ENCODE data around the gene CCDC3. TPM values are rescaled to one million over a fixed set of nuclear protein-coding genes. Genes with fewer than 3 reads are reported as not detected.

CCDC3 gene
- total and polyA plus RNA-seq, 2 of the 8 experiments (the other 6 are each of a cell fraction or from before 2014, with no cell fraction given) = 3.4 to 3.7 TPM

DNA sequence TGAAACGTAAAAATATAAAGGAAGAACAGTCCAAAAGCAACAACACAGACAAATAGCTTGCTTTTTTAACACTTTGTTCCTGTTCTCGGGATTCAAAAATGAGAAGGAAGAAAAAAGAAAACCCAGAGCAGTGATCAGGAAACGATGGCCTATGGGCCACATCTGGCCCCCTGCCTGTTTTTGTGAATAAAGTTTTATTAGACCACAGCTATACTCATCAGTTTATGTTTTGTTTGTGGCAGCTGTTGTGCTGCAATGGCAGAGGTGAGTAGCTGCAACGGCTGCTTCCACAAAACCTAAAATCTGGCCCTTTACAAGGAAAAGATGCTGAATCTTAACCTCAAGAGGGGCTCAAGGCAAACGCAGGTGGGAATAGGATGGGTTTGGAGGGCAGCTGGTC lies 96.4 kb downstream of the CCDC3 start:
- CTCF ChIA-PET (ENCODE audit: partially characterized antibody) = interaction anchor here (0.8 to 6.2 kb wide), 16 partner anchors 9 to 194 kb away, joined by 3 to 43 read pairs (median 3); no protein-coding TSS in a partner anchor
- no peak for FAIRE-seq

More for the DNA sequence above, 96.4 kb downstream of the CCDC3 start:
- no peak overlapping the region for H4K91ac ChIP-seq (replicated peaks; ENCODE audit: insufficient read length, low read length)
- H2BK5ac ChIP-seq (ENCODE audit: low read depth, low read length) = no peak overlapping the region
- H3K27ac ChIP-seq (ENCODE audit: low read depth, low read length) = no peak overlapping the region
- H3K23me2 ChIP-seq (ENCODE audit: low read depth, low read length) = no peaks in the 10 kb centered on the region
- H3K4me1 ChIP-seq (replicated peaks in 1 of 4; ENCODE audit: control insufficient read depth in 3 of 4, insufficient read depth in 4 of 4, low read length in 3 of 4) = peaks cover 0 to 5% (median 0%) of the 10 kb centered on the region in 4 experiments; a peak in 2 of 7 replicates
- no peaks in the 10 kb centered on the region; a peak in 1 of 8 replicates for H3K36me3 ChIP-seq (ENCODE audit: control insufficient read depth in 2 of 4, insufficient read depth in 4 of 4, low read length in 3 of 4)
- TF ChIP-seq TAF7 (optimal IDR thresholded peaks at IDR 0.05; ENCODE audit: borderline replicate concordance, low read depth, low read length) (no peak), GABPA (IDR thresholded peaks at IDR 0.05; ENCODE audit: borderline replicate concordance, insufficient read depth, low read length) (no peak), KDM5A (IDR thresholded peaks at IDR 0.05; ENCODE audit: low read length) (no peak), RNF2 (IDR thresholded peaks at IDR 0.05; ENCODE audit: borderline replicate concordance, low read depth, low read length, missing control alignments, poor library complexity, severe bottlenecking) (no peak), CBX5 (IDR thresholded peaks at IDR 0.05; ENCODE audit: low read depth, low read length) (no peak), TEAD4 (IDR thresholded peaks at IDR 0.05; ENCODE audit: low read depth, low read length) (no peak), SUZ12 (IDR thresholded peaks at IDR 0.05; ENCODE audit: low read length) (no peak), RXRA (IDR thresholded peaks at IDR 0.05; ENCODE audit: insufficient read depth, low read depth, low read length) (no peak), MAFK (IDR thresholded peaks at IDR 0.05; ENCODE audit: low read depth, low read length) (no peak), CEBPB (IDR thresholded peaks at IDR 0.05; ENCODE audit: low read depth, low read length) (no peak)
- no peaks in the 10 kb centered on the region for H3K79me1 ChIP-seq (ENCODE audit: low read depth, low read length)
- H3K14ac ChIP-seq (ENCODE audit: insufficient read length) = no peak overlapping the region
- no peaks in the 10 kb centered on the region for H3K9me3 ChIP-seq (ENCODE audit: insufficient read depth in 2 of 2, low read depth in 1 of 2, low read length in 1 of 2)
- no peak overlapping the region for H3K9ac ChIP-seq (replicated peaks in 1 of 4; ENCODE audit: extremely low read depth in 1 of 4, low read depth in 3 of 4, low read length in 3 of 4)
- H3K4ac ChIP-seq (replicated peaks; ENCODE audit: insufficient read length, low read depth, low read length) = no peak overlapping the region
- H2BK12ac ChIP-seq (ENCODE audit: low read depth, low read length) = no peak overlapping the region
- H3K27me3 ChIP-seq (replicated peaks in 1 of 4; ENCODE audit: control insufficient read depth in 3 of 4, extremely low read depth in 1 of 4, insufficient read depth in 3 of 4, low read length in 3 of 4) = no peaks in the 10 kb centered on the region
- no peak overlapping the region for H2AK5ac ChIP-seq (ENCODE audit: low read depth, low read length)
- 92% methylated on average over 5 of the region's 5 CpGs; no CpG with 5 or more reads in 1 of the 2 experiments for WGBS, 2 experiments (ENCODE audit: extremely low coverage in 1 of 2, insufficient coverage in 1 of 2, insufficient read length in 1 of 2, insufficient replicate concordance in 2 of 2, low coverage in 1 of 2, low lambda C conversion rate in 2 of 2, missing lambda C conversion rate in 1 of 2)
- no peaks in the 10 kb centered on the region for H3K79me2 ChIP-seq (ENCODE audit: control insufficient read depth in 1 of 2, insufficient read depth in 2 of 2, low read length in 2 of 2)
- no peak overlapping the region for H3K18ac ChIP-seq (ENCODE audit: extremely low read depth, low read length)
- no peak overlapping the region for H3K4me2 ChIP-seq (ENCODE audit: insufficient read depth in 1 of 2, low read depth in 2 of 2, low read length in 2 of 2)
- POLR2A ChIA-PET (ENCODE audit: partially characterized antibody) = no interaction called here
- H2BK20ac ChIP-seq (ENCODE audit: low read length) = no peak overlapping the region
- no peak overlapping the region for H2AFZ ChIP-seq (ENCODE audit: low read length)
- H4K8ac ChIP-seq (ENCODE audit: extremely low read depth, insufficient read depth, low read length) = no peak overlapping the region
- no peak overlapping the region for H2BK15ac ChIP-seq (ENCODE audit: low read length)
- H3K4me3 ChIP-seq (ENCODE audit: extremely low read depth in 1 of 4, insufficient read depth in 2 of 4, low read depth in 3 of 4, low read length in 4 of 4) = no peak overlapping the region
- H4K20me1 ChIP-seq (replicated peaks in 1 of 2; ENCODE audit: control insufficient read depth in 1 of 2, insufficient read depth in 2 of 2, low read length in 2 of 2) = no peaks in the 10 kb centered on the region
- DNase-seq (ENCODE audit: low read depth in 1 of 2, low spot score in 2 of 2) = peak in 1 of 2 experiments; percentile 13
- H4K5ac ChIP-seq (ENCODE audit: insufficient read length, low read depth, low read length) = no peak overlapping the region
- H3K56ac ChIP-seq (replicated peaks; ENCODE audit: insufficient read length, low read depth, low read length) = no peak overlapping the region
- no peak overlapping the region for H3K23ac ChIP-seq (ENCODE audit: insufficient read length)
- H2BK120ac ChIP-seq (replicated peaks; ENCODE audit: low read depth, low read length) = no peak overlapping the region

Measured in H1 (cell line).